ENCODE results near the gene UBE2E2. TPM values are rescaled to one million over a fixed set of nuclear protein-coding genes. Genes with fewer than 3 reads are reported as not detected.

UBE2E2 gene
- total and polyA plus RNA-seq, 12 donors: 19.5 to 63.8 (median 52.2) TPM

DNA sequence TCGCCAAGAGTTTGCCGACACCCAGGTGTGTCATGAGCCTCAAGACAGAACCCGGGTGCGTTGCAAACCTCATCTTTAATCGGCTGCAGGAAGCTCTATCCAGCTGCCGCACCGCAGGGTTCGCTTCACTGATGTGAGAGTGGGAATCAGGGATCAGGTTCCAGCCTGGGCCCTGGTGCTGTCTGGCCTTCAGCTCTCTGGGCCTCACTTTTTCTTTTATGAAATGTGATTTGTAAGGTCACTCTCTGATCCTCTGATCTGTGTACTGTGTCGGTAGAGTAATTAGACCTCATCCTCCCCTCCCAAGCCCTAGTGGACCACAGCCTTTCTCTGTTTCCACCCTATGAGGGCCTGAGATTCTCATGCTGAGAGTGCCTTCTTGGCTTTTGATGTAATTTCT, 399.8 kb downstream of the UBE2E2 start:
- Histone ChIP-seq H3K27me3 (no peaks in the 10 kb centered on the region), H3K36me3 (no peaks in the 10 kb centered on the region), H3K4me3 (no peak overlapping the region), H3K4me1 (peaks cover 0 to 15% (median 0%) of the 10 kb centered on the region in 9 donors), H3K9me3 (no peaks in the 10 kb centered on the region), H3K27ac (no peak overlapping the region)
- TF ChIP-seq CTCF (IDR thresholded peaks at IDR 0.05): no peak
- intact Hi-C loops (cut with DNase I): no loop called here
- ATAC-seq (no peak), DNase-seq (no peak)
- 91 to 94% methylated on average over 9 of the region's 9 CpGs for WGBS, 2 donors

GRCh38 chr3:23607184-23607847, 404.2 kb downstream of the UBE2E2 start:
- intact Hi-C loops (cut with DNase I): no loop called here
- no peak for TF ChIP-seq CTCF (IDR thresholded peaks at IDR 0.05)

DNA sequence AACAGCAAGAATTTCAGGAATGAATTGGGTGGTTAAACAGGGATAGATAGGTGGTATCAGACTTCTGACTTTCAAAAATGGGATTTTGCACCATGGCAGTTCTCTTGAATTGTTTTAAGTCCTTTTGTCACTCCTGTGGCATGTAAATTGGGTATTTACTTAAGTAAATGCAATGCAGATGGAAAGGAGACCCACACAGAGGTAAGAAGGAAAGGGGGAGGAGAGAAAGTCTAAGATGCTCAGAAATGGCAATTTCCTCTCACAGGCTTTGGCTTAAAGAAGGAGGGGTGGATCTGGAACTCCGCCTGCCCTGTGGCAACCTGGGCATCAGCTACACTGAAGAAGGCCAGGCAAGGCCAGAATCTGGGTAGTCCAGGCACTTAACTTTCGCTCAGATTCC, 405.5 kb downstream of the UBE2E2 start:
- no peak for TF ChIP-seq CTCF (IDR thresholded peaks at IDR 0.05)
- no peak for ATAC-seq
- 96 to 100% methylated on average over 2 of the region's 2 CpGs for WGBS, 2 donors

More at GRCh38 chr3:23607184-23607847, 404.2 kb downstream of the UBE2E2 start:
- Histone ChIP-seq H3K27ac (no peak overlapping the region), H3K4me3 (no peak overlapping the region), H3K9me3 (no peaks in the 10 kb centered on the region), H3K4me1 (peaks cover 0 to 13% (median 10%) of the 10 kb centered on the region in 9 donors), H3K27me3 (no peaks in the 10 kb centered on the region), H3K36me3 (no peaks in the 10 kb centered on the region)
- DNase-seq (no peak), ATAC-seq (no peak)
- 70% methylated on average over 8 of the region's 8 CpGs for WGBS, 2 donors

GRCh38 chr3:23611737-23612295, 408.7 kb downstream of the UBE2E2 start:
- H3K27me3 ChIP-seq: no peaks in the 10 kb centered on the region
- DNase-seq (peak; percentile 76 to 87), ATAC-seq (peak; percentile 82 to 92 (median 86))
- peaks cover 0 to 16% (median 12%) of the 10 kb centered on the region in 9 donors for H3K4me1 ChIP-seq
- H3K9me3 ChIP-seq: no peaks in the 10 kb centered on the region
- intact Hi-C loops (cut with DNase I): no loop called here
- no peaks in the 10 kb centered on the region for H3K36me3 ChIP-seq
- TF ChIP-seq CTCF (IDR thresholded peaks at IDR 0.05): no peak
- peak overlapping the region in 7 of 10 donors; percentile 2 to 38 (median 34) for H3K4me3 ChIP-seq
- H3K27ac ChIP-seq: peak overlapping the region; percentile 36 to 69 (median 54)
- WGBS, 2 donors: 14 to 20% methylated on average over 13 of the region's 13 CpGs

More for the DNA sequence above, 405.5 kb downstream of the UBE2E2 start:
- intact Hi-C loops (cut with DNase I): no loop called here
- Histone ChIP-seq H3K4me3 (no peak overlapping the region), H3K9me3 (no peaks in the 10 kb centered on the region), H3K27ac (no peak overlapping the region), H3K27me3 (no peaks in the 10 kb centered on the region), H3K4me1 (peaks cover 0 to 16% (median 12%) of the 10 kb centered on the region in 9 donors), H3K36me3 (no peaks in the 10 kb centered on the region)
- no peak for DNase-seq
